Left ventricle myocardium inferior (tissue), 1 donor: ENCODE results near the gene GPR157. TPM values are rescaled to one million over a fixed set of nuclear protein-coding genes. Genes with fewer than 3 reads are reported as not detected.
"Not testable (repeated sequence)": the region's sequence is repeated elsewhere in the genome, so short reads cannot be mapped to it uniquely, and the experiment has no call there.

Source experiments
- DNase-seq: peaks from one replicate; pipeline ENCODE4 v3.0.0-alpha.2; 2020
- H3K27ac ChIP-seq: fragments of 200-600 bp; replicated peaks from 2 replicates; pipeline ENCODE4 v1.8.0; 2021
- H3K27me3 ChIP-seq: fragments of 200-600 bp; 2 replicates; pipeline ENCODE4 v1.8.0; 2021; ENCODE audit warnings: low read depth
- H3K36me3 ChIP-seq: fragments of 200-600 bp; 2 replicates; pipeline ENCODE4 v1.8.0; 2021
- H3K4me1 ChIP-seq: fragments of 200-600 bp; 2 replicates; pipeline ENCODE4 v1.8.0; 2021
- H3K4me3 ChIP-seq: fragments of 200-600 bp; 2 replicates; pipeline ENCODE4 v1.8.0; 2021; ENCODE audit warnings: mild to moderate bottlenecking, moderate library complexity
- H3K9me3 ChIP-seq: fragments of 200-600 bp; replicated peaks from 2 replicates; pipeline ENCODE4 v1.8.0; 2021
- CTCF ChIP-seq: fragments of 200-600 bp; IDR thresholded peaks from 2 replicates; pipeline ENCODE4 v1.8.0; 2021; ENCODE audit warnings: antibody characterized with exemption, mild to moderate bottlenecking, borderline replicate concordance
- intact Hi-C: fragments of 100-400 bp; cut with micrococcal nuclease; formaldehyde crosslinking; loops from one replicate; pipeline ENCODE4 v1.11.0; 2022
- total RNA-seq: library from RNA; stranded (reverse); fragmentation: NEBNext Ultra II Directional; extraction: Animal tissue kit (Norgen Biotek cat#: 25700); gene quantifications from one replicate; pipeline ENCODE4 v1.2.1, GENCODE V29; 2021
- donor health status: DM: no; HTN: yes; CAD: no; lungs with severe emphysema.

GPR157 gene
- total RNA-seq, 1 donor from 2014 or later: 48.4 TPM

GRCh38 chr1:9145714-9146113 lies 16.8 kb upstream of the GPR157 start:
- DNase-seq: no peak
- Histone ChIP-seq H3K27ac (no peak overlapping the region), H3K27me3 (no peaks in the 10 kb centered on the region), H3K9me3 (no peaks in the 10 kb centered on the region), H3K4me1 (peaks cover 23% of the 10 kb centered on the region), H3K4me3 (no peak overlapping the region), H3K36me3 (no peaks in the 10 kb centered on the region)
- TF ChIP-seq CTCF: no peak
- intact Hi-C loops: no loop called here

- no peak overlapping the region for H3K4me3 ChIP-seq
- H3K36me3 ChIP-seq: no peaks in the 10 kb centered on the region
- intact Hi-C loops: no loop called here
- H3K4me1 ChIP-seq: peaks cover 17% of the 10 kb centered on the region
- DNase-seq: no peak
- H3K27ac ChIP-seq: no peak overlapping the region
- TF ChIP-seq CTCF: no peak
- H3K27me3 ChIP-seq: no peaks in the 10 kb centered on the region
- H3K9me3 ChIP-seq: no peaks in the 10 kb centered on the region
These were observed 16.2 kb upstream of the GPR157 start for GRCh38 chr1:9145021-9145668.

GRCh38 chr1:9144494-9144893 lies 15.6 kb upstream of the GPR157 start:
- H3K36me3 ChIP-seq, H3K4me3 ChIP-seq, DNase-seq, H3K27me3 ChIP-seq, H3K9me3 ChIP-seq, intact Hi-C loops, H3K27ac ChIP-seq: not testable (repeated sequence)
- H3K4me1 ChIP-seq: peaks cover 11% of the 10 kb centered on the region

GRCh38 chr1:9143250-9143649 lies 14.3 kb upstream of the GPR157 start:
- no peaks in the 10 kb centered on the region for H3K4me1 ChIP-seq
- DNase-seq: no peak
- intact Hi-C loops: loop anchor here (2.0 kb wide), 1 partner anchor 54 kb away; no protein-coding TSS in a partner anchor
- H3K36me3 ChIP-seq: no peaks in the 10 kb centered on the region
- no peaks in the 10 kb centered on the region for H3K27me3 ChIP-seq
- no peak overlapping the region for H3K4me3 ChIP-seq
- TF ChIP-seq CTCF: no peak
- no peaks in the 10 kb centered on the region for H3K9me3 ChIP-seq
- H3K27ac ChIP-seq: no peak overlapping the region

GRCh38 chr1:9139930-9140329 lies 11.0 kb upstream of the GPR157 start:
- intact Hi-C loops: no loop called here
- H3K27ac ChIP-seq: no peak overlapping the region
- no peaks in the 10 kb centered on the region for H3K27me3 ChIP-seq
- H3K9me3 ChIP-seq: no peaks in the 10 kb centered on the region
- H3K4me3 ChIP-seq: no peak overlapping the region
- H3K4me1 ChIP-seq: no peaks in the 10 kb centered on the region
- DNase-seq: no peak
- TF ChIP-seq CTCF: no peak
- no peaks in the 10 kb centered on the region for H3K36me3 ChIP-seq

GRCh38 chr1:9136932-9137331 lies 8.0 kb upstream of the GPR157 start:
- DNase-seq: no peak
- intact Hi-C loops: no loop called here
- no peaks in the 10 kb centered on the region for H3K36me3 ChIP-seq

More at GRCh38 chr1:9136932-9137331, 8.0 kb upstream of the GPR157 start:
- Histone ChIP-seq H3K27ac (no peak overlapping the region), H3K4me1 (no peaks in the 10 kb centered on the region), H3K27me3 (no peaks in the 10 kb centered on the region), H3K9me3 (no peaks in the 10 kb centered on the region), H3K4me3 (no peak overlapping the region)
- TF ChIP-seq CTCF: no peak
